A673 (cell line): ENCODE results near the gene TEAD1. TPM values are rescaled to one million over a fixed set of nuclear protein-coding genes. Genes with fewer than 3 reads are reported as not detected.

ENCODE experiments used
- BruUV-seq: library from RNA; stranded (reverse); fragments of 400-500 nt; replicated peaks from 2 replicates; lab custom pipeline; 2021; lab: Mats Ljungman, UMichigan
- CTCF ChIA-PET: fragments of 300-600 bp; sonication (Branson Sonifier 250); formaldehyde crosslinking; loops from one replicate; lab custom pipeline; 2022; ENCODE audit warnings: antibody characterized with exemption; lab: Charles Lee
- POLR2A ChIA-PET: fragments of 300-600 bp; sonication (Branson Sonifier 250); formaldehyde crosslinking; loops from one replicate; lab custom pipeline; 2022; ENCODE audit warnings: antibody characterized with exemption; ENCODE audit not compliant: low non-redundant PET; lab: Charles Lee
- DNase-seq: peaks from one replicate; pipeline ENCODE4 v3.0.0-alpha.2; 2015; ENCODE audit warnings: low spot score
- H3K27ac ChIP-seq: fragments of 200-600 bp; sonication (generic); 2 replicates; pipeline ENCODE4 v1.5.1; 2016; ENCODE audit warnings: mixed run types, low read depth, mild to moderate bottlenecking, mixed read lengths, antibody characterized with exemption, low read length; ENCODE audit not compliant: poor library complexity, severe bottlenecking
- H3K27me3 ChIP-seq: fragments of 200-600 bp; sonication (generic); replicated peaks from 2 replicates; pipeline ENCODE4 v1.6.1; 2017; ENCODE audit warnings: mixed run types, low read depth, mild to moderate bottlenecking, mixed read lengths, antibody characterized with exemption, low read length; ENCODE audit not compliant: insufficient read depth, poor library complexity
- H3K36me3 ChIP-seq: fragments of 200-600 bp; sonication (generic); 2 replicates; pipeline ENCODE4 v1.6.1; 2016; ENCODE audit warnings: mixed run types, mild to moderate bottlenecking, mixed read lengths, antibody characterized with exemption, low read length; ENCODE audit not compliant: insufficient read depth, poor library complexity, severe bottlenecking
- H3K4me1 ChIP-seq: fragments of 200-600 bp; sonication (generic); 2 replicates; pipeline ENCODE4 v1.6.1; 2017; ENCODE audit warnings: mixed run types, mild to moderate bottlenecking, mixed read lengths, antibody characterized with exemption, low read length; ENCODE audit not compliant: insufficient read depth, poor library complexity, severe bottlenecking
- H3K4me3 ChIP-seq: fragments of 200-600 bp; sonication (generic); 2 replicates; pipeline ENCODE4 v1.5.1; 2016; ENCODE audit warnings: low read depth, mixed run types, mild to moderate bottlenecking, mixed read lengths, low read length; ENCODE audit not compliant: poor library complexity, severe bottlenecking
- H3K9me3 ChIP-seq: fragments of 200-600 bp; sonication (generic); 2 replicates; pipeline ENCODE4 v1.6.1; 2016; ENCODE audit warnings: mixed run types, low read depth, mild to moderate bottlenecking, mixed read lengths, antibody characterized with exemption, low read length; ENCODE audit not compliant: poor library complexity, severe bottlenecking
- EZH2 ChIP-seq: fragments of 200-600 bp; sonication (generic); IDR thresholded peaks from 2 replicates; pipeline ENCODE4 v1.6.1; 2017; ENCODE audit warnings: borderline replicate concordance, low read depth, mild to moderate bottlenecking, mixed read lengths, antibody characterized with exemption, low read length; ENCODE audit not compliant: poor library complexity, severe bottlenecking
- intact Hi-C: fragments of 100-400 bp; cut with micrococcal nuclease; formaldehyde crosslinking; loops from one replicate; pipeline ENCODE4 v1.10.0; 2022; ENCODE audit not compliant: unreplicated experiment
- total RNA-seq: library from RNA; stranded (reverse); gene quantifications from 2 replicates; pipeline ENCODE4 v1.2.3, GENCODE V29; 2021
- TF ChIP-seq, protein P1 (sequence below): fragments of 300-800, 200-600 bp; sonication (generic); conservative IDR thresholded peaks from 2 replicates; pipeline ENCODE4 v1.5.1; 2017; ENCODE audit warnings: low read depth, mild to moderate bottlenecking, antibody characterized with exemption, low read length, moderate library complexity, mixed read lengths

Gene TEAD1
- total RNA-seq, 1 experiment from 2014 or later, result 81.8 TPM

DNA sequence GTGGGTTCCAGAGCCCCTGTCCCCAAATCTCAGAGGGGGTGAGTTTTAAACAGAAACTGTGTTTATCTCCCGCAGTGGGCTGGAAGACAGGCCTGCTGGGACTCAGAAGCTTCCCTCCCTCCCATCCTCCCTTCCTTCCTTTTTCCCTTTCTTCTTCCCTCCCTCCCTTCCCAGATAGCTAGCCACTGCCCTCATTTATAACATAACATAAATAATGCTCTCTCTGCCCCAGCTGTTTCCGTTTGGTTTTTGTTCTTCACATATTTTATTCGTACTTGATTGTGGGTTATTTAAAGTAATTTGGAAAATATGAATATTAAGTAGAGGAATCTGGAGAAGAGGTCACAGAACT is 140.9 kb downstream of the TEAD1 start:
- Histone ChIP-seq H3K4me3 (peak overlapping the region; percentile 32), H3K36me3 (no peaks in the 10 kb centered on the region), H3K27ac (peak overlapping the region; percentile 49), H3K9me3 (no peaks in the 10 kb centered on the region), H3K27me3 (no peaks in the 10 kb centered on the region), H3K4me1 (peaks cover 55% of the 10 kb centered on the region)
- ChIA-PET POLR2A (interaction anchor here (0.5 kb wide), 1 partner anchor 72 kb away, joined by 8 read pairs; no protein-coding TSS in a partner anchor), CTCF (interaction anchor here (0.8 kb wide), 2 partner anchors 49 to 215 kb away, joined by 5 to 6 read pairs; no protein-coding TSS in a partner anchor)
- BruUV-seq, result no TSS peak
- TF ChIP-seq, protein P1, sequence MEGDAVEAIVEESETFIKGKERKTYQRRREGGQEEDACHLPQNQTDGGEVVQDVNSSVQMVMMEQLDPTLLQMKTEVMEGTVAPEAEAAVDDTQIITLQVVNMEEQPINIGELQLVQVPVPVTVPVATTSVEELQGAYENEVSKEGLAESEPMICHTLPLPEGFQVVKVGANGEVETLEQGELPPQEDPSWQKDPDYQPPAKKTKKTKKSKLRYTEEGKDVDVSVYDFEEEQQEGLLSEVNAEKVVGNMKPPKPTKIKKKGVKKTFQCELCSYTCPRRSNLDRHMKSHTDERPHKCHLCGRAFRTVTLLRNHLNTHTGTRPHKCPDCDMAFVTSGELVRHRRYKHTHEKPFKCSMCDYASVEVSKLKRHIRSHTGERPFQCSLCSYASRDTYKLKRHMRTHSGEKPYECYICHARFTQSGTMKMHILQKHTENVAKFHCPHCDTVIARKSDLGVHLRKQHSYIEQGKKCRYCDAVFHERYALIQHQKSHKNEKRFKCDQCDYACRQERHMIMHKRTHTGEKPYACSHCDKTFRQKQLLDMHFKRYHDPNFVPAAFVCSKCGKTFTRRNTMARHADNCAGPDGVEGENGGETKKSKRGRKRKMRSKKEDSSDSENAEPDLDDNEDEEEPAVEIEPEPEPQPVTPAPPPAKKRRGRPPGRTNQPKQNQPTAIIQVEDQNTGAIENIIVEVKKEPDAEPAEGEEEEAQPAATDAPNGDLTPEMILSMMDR, result no peak
- TF ChIP-seq EZH2, result no peak
- no peak for DNase-seq
- intact Hi-C loops, result loop anchor here (10.0 kb wide), 1 partner anchor 140 kb away; the partner anchor contains the start of gene TEAD1

DNA sequence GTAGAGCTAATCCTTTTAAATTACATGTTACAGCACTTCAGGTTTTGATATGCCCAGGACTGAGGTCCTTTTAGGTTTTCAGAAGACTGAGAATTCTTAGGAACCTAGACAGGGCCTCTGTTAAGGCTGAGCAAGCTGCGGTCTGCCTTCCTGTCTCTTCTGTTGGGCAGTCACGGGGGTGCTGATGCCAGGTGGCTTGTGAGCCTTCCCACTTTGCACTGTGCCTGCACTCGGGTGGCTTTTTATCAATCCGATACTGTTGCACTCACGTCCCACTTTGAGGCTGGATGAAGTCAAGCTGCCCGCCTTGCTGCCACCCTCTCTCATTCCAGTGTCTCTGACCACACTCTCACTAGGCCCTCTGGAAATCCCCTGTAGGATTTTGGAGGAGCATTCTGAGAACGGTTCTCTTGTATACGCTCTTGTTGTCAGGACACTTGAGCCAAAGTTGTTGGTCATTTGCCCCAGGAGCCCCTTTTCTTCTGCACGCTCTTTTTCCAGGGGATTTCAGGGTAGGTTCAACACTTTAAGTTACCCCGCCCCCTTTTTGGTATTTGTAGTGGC is 141.8 kb downstream of the TEAD1 start:
- peaks cover 50% of the 10 kb centered on the region for H3K4me1 ChIP-seq
- BruUV-seq, result no TSS peak
- H3K36me3 ChIP-seq, result no peaks in the 10 kb centered on the region
- H3K27ac ChIP-seq, result peak overlapping the region; percentile 5
- TF ChIP-seq, protein P1, result no peak
- TF ChIP-seq EZH2, result no peak
- no peaks in the 10 kb centered on the region for H3K9me3 ChIP-seq
- H3K27me3 ChIP-seq, result no peaks in the 10 kb centered on the region
- POLR2A ChIA-PET, result no interaction called here
- CTCF ChIA-PET, result no interaction called here
- no peak for DNase-seq
- intact Hi-C loops, result loop anchor here (10.0 kb wide), 1 partner anchor 141 kb away; the partner anchor contains the start of gene TEAD1
- no peak overlapping the region for H3K4me3 ChIP-seq

DNA sequence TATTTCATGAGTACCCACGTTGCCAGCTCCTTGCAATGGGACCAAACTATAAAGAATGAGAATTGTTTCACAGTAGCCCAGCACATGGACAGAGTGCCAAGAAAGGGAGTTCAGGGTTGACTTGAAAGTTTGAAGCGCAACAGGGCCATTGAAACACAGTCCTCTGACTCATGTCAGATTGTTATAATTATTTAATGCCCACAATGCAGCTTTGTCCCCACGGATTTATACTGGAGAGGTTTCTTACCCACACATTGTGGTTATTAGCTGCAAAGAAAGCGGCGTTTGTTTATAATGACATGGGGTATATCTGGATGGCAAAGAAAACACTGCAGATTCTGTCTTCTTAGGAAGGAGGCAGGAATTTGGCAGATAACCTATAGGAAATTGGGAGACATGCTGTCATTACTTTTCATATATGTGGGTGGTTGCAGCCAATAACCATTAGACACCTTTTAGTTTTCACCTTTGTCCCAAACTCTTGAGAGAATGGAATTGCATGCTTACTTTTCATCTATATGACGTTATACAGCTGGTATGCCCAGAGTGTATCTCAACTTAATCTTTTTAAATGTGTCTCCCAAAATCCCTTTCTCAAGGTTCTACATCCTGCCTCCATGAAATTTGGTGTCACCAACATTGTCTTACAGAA is 143.6 kb downstream of the TEAD1 start:
- ChIA-PET CTCF (no interaction called here), POLR2A (no interaction called here)
- Histone ChIP-seq H3K9me3 (no peaks in the 10 kb centered on the region), H3K4me3 (no peak overlapping the region), H3K4me1 (peaks cover 43% of the 10 kb centered on the region), H3K27ac (no peak overlapping the region), H3K36me3 (no peaks in the 10 kb centered on the region), H3K27me3 (no peaks in the 10 kb centered on the region)
- DNase-seq, result no peak
- TF ChIP-seq EZH2, result no peak
- TF ChIP-seq, protein P1, result no peak
- BruUV-seq, result no TSS peak
- intact Hi-C loops, result loop anchor here (10.0 kb wide), 1 partner anchor 143 kb away; the partner anchor contains the start of gene TEAD1
